GM12872 (cell line): Measurements from ENCODE around the gene C1orf232.

Experiments
- TF ChIP-seq, protein P1 (sequence below): IDR thresholded peaks from 3 replicates; pipeline ENCODE4 v1.5.1; 2011; ENCODE audit warnings: low read depth, mild to moderate bottlenecking, low read length, moderate library complexity; ENCODE audit not compliant: insufficient read depth

Gene C1orf232

DNA sequence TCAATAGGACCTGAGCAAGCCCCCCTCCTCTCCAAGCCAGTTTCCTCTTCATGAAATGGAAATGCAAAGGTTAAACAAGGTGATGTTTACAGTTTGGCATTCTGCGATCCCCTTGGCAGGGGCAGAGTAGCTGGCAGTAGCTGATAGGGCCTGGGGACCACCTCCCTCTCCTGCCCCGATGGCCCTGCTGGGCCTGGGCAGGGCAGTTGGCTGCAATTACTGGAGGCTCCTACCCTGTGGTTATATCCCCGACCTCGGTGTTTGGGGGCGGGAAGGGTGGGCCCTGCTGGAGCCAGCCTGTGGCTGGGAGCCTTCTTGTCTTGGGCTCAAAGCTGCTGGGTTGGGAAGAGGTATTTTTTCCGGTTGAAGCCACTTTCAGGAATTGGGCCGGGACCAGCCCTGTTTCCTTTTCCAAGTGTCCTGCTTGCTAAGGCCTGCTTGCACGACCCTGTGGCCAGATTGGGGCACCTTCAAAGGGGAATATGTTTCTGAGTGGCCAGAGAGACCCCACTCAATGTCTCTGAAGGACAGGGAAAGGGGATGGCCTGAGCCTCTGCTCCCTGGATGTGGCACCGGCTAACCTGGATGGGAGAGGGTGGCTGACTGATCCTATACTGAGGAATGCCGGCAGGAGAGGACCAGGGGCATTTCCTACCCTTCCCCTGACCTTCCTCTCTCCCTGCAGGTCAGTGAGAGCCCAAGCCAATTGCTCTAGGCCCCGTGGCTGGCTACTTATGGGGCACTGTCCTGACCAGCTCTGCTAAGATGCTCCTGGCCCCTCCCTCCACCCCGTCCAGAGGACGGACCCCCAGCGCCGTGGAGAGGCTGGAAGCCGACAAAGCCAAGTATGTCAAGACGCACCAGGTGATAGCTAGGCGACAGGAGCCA is 8.0 kb downstream of the C1orf232 start:
- TF ChIP-seq, protein P1, sequence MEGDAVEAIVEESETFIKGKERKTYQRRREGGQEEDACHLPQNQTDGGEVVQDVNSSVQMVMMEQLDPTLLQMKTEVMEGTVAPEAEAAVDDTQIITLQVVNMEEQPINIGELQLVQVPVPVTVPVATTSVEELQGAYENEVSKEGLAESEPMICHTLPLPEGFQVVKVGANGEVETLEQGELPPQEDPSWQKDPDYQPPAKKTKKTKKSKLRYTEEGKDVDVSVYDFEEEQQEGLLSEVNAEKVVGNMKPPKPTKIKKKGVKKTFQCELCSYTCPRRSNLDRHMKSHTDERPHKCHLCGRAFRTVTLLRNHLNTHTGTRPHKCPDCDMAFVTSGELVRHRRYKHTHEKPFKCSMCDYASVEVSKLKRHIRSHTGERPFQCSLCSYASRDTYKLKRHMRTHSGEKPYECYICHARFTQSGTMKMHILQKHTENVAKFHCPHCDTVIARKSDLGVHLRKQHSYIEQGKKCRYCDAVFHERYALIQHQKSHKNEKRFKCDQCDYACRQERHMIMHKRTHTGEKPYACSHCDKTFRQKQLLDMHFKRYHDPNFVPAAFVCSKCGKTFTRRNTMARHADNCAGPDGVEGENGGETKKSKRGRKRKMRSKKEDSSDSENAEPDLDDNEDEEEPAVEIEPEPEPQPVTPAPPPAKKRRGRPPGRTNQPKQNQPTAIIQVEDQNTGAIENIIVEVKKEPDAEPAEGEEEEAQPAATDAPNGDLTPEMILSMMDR, result no peak

DNA sequence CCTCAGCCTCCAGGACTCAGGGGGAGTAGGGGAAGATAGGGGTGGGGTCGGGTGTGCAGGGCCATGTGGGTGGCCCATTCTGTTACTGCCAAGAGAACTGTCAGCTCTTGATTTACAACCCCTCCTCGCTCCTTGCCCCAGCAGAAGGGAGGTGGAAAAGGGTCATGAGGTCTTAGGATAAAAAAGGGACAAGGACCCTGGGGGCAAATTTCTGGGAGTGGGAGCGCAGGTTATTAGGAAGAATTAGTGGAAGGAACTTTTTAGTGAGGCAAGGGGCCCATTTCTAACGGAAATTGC is 9.1 kb downstream of the C1orf232 start:
- TF ChIP-seq, protein P1, result no peak

DNA sequence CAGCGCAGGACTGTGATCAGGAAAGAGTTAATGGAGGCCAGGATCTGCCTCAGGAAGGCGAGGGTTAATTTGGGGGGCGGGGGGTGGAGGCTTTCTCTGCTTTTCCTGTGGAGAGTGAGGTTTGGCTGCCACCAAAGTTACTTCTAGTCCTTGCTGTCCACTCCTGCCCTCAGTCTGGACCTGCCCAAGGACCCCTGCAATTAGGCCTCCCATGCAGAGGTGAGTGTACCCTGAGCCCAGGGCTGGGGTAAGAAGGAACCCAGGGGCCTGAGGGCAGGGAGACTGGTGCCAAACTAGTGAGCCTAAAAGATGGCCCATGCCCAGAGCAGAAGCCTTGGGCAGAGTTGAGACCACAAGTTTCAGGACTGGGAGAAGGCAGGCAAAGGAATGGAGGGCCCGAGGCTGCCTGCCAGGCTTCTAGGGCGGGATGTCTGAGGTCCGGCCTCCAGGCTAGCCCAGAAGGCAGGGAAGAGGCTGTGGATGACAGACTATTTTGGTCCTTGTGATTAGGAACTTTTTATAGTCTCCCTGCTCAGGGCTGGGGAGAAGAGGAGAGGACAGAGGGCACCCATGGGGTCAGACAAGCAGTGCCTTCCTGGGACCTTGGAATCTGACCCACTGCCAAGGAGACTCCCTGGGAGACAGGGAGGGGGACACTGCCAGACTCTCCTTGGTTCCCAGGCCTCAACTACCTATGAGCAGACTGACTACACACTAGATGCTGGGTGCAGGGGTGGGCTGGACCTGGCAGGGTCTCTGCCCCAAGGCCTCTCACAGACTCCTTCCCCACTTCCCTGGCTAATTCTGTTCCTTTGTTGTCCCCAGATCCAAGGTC is 9.6 kb downstream of the C1orf232 start, which contains the start of gene FAM110D:
FAM110D (plus strand) TSS at position 172 of the 835 bp plus-strand sequence. CDS start 2,213 bp downstream, outside the sequence.
- TF ChIP-seq, protein P1, result no peak

DNA sequence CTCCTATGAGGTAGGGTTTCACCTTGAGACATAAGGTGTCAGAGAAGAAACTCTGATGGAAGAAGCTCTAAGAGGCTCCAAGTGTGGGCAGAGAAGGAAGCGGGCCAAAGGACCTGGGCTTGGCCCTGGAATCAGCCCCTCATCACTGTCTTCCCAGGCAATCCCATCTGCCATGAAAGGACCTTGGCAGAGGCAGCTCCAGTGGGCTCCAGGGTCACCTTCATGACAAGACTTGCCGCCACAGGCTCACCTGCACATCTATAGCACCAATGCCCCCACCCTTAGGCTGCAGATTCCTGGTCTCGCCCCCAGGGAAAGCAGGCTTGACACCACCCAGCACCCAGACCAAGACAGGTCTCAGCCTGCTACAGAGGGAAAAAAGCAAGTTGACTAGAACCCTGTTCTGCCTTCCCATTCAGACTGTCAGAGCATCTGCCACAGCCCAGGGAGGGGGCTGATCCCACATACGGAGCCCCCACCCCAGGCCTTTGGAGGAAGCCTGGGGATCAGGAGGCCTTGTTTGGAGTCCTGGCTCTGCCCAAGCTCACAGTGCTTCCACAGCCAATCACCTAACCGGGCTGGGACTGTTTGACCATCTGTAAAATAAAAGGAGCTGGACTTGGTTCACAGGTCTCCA is 10.4 kb downstream of the C1orf232 start:
- TF ChIP-seq, protein P1, result no peak

DNA sequence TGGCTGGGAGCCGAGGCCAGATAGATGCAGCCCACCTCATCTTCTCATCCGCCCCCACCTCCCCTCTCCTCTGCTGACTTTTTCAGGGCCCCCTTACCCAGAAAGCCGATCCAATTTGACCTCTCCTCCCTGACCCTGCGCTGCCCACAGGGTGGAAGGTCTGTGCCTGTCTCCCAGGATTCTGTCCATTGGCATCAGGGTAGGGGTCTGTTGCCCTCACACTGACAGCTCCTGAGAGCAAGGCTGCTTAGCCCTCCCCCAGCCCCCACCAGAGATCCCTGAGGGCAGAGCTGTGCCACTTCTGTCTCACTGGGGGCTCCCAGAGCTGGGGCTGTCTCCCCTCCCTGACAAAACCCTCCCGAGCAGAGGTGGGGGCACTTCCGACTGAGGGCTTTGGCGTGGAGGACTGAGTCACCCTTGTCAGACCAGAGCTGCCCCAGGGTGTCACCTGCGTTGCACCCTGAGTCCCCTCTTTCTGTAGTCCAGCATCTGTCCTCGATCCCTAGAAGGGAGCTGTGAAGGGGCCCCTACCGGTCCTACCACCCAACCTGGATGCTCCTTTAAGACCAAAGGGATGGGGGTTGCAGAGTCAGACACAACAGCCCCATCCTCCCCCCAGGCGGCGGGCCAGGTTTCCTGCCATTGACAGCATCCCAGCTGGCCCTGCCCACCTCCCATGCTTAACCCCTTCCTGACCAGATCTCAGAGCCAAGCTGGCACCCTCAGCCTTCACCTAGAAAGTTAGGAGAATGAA is 12.3 kb downstream of the C1orf232 start:
- TF ChIP-seq, protein P1, result no peak

DNA sequence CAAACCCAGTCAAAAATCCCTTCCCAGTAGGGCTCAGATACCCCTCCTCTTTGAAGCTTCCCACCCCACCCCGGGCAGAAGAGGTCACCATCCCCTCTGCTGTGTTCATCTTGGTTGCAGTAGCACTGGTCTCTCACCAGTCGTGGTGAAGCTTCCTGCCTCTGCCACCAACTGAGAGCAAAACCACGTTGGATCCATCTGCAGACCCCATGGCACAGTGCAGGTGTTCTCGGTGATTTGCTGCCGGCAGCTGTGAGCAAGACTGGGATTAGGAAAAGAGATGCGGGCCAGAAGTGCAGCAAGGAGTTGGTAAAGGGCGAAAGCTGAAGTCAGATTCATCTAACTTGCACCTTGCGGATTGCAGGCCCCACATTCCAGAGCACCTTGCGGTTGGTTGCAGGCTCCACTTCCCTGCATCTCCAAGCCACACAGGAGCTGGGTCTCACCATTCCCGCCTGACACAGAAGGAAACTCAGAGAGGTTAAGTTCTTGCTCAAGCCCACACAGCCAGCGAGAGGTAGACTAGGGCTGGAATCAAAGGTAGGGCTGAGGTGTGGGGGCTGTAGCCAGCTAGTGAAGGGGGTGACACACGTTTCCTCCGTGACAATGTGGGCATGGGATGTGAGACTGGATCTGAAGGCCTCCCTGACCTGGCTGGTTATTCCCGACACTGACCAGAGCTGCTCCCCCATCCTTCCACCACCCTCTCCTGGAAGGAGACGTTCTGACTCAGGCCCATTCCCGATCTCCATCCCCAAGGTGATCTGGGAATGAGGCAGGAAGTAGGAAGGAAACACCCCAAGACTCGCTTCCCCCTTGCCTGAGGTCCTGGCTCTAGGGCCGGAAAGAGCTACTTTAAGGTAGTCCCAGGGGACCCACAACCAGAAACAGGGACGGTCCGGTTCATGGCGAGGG is 13.1 kb downstream of the C1orf232 start:
- TF ChIP-seq, protein P1, result no peak
